Liver (tissue), 9 donors: ENCODE measurements around the gene MRS2. TPM values are rescaled to one million over a fixed set of nuclear protein-coding genes. Genes with fewer than 3 reads are reported as not detected.

ENCODE experiments used
- DNase-seq: peaks from one replicate; pipeline ENCODE4 v3.0.0-alpha.2; 2017; ENCODE audit warnings: low spot score
- H3K27ac ChIP-seq, 2 donors: one replicate each; pipeline ENCODE4 v1.7.0; 2013; ENCODE audit warnings: inconsistent platforms in 2 of 2, low read length in 2 of 2, control low read depth in 1 of 2, low read depth in 1 of 2, mild to moderate bottlenecking in 1 of 2
- H3K27me3 ChIP-seq, 4 donors: one replicate each; pipeline versions ENCODE4 v1.6.1 to v1.7.0; 2013; ENCODE audit warnings: low read length in 3 of 4, inconsistent platforms in 1 of 4, mild to moderate bottlenecking in 1 of 4, moderate library complexity in 1 of 4; ENCODE audit not compliant: control insufficient read depth in 4 of 4, insufficient read depth in 4 of 4
- H3K36me3 ChIP-seq, 4 donors: one replicate each; pipeline versions ENCODE4 v1.6.1 to v1.7.0; 2013; ENCODE audit warnings: low read length in 3 of 4, mild to moderate bottlenecking in 3 of 4, low read depth in 1 of 4, moderate library complexity in 1 of 4; ENCODE audit not compliant: control insufficient read depth in 4 of 4, insufficient read depth in 3 of 4
- H3K4me1 ChIP-seq, 4 donors: one replicate each; pipeline versions ENCODE4 v1.6.1 to v1.7.0; 2013; ENCODE audit warnings: low read length in 3 of 4, mild to moderate bottlenecking in 3 of 4, moderate library complexity in 1 of 4; ENCODE audit not compliant: control insufficient read depth in 4 of 4, insufficient read depth in 4 of 4
- H3K4me3 ChIP-seq, 3 donors: one replicate each; pipeline versions ENCODE4 v1.6.1 to v1.7.0; 2013; ENCODE audit warnings: low read length in 3 of 3, control low read depth in 1 of 3, low read depth in 1 of 3, mild to moderate bottlenecking in 1 of 3
- H3K9ac ChIP-seq, 2 donors: one replicate each; pipeline ENCODE4 v1.7.0; 2013; ENCODE audit warnings: low read length in 2 of 2, mild to moderate bottlenecking in 2 of 2, moderate library complexity in 2 of 2, control low read depth in 1 of 2, low read depth in 1 of 2
- H3K9me3 ChIP-seq, 4 donors: one replicate each; pipeline versions ENCODE4 v1.6.1 to v1.7.0; 2013; ENCODE audit warnings: low read length in 3 of 4; ENCODE audit not compliant: control insufficient read depth in 4 of 4
- CTCF ChIP-seq: fragments of 150-350 bp; IDR thresholded peaks from 2 replicates; pipeline ENCODE4 v1.5.1; 2017; ENCODE audit warnings: improper control_type of control experiment, low read depth, low read length; ENCODE audit not compliant: missing input control
- EGR1 ChIP-seq, 2 donors: IDR thresholded peaks; 2 replicates each; pipeline ENCODE4 v1.6.1; 2016 to 2018; ENCODE audit warnings: antibody characterized with exemption in 2 of 2, low read depth in 2 of 2
- FOXA1 ChIP-seq: IDR thresholded peaks from 2 replicates; pipeline ENCODE4 v1.6.1; 2016; ENCODE audit warnings: antibody characterized with exemption
- FOXA2 ChIP-seq: IDR thresholded peaks from 2 replicates; pipeline ENCODE4 v1.6.1; 2016; ENCODE audit warnings: antibody characterized with exemption
- GABPA ChIP-seq, 2 donors: IDR thresholded peaks in 1 of 2; conservative IDR thresholded peaks in 1 of 2; 2 replicates each; pipeline ENCODE4 v1.6.1; 2016; ENCODE audit warnings: antibody characterized with exemption in 2 of 2, mild to moderate bottlenecking in 1 of 2, moderate library complexity in 1 of 2
- HNF4A ChIP-seq, 2 donors: conservative IDR thresholded peaks; 2 replicates each; pipeline ENCODE4 v1.6.1; 2016; ENCODE audit warnings: antibody characterized with exemption in 2 of 2, mild to moderate bottlenecking in 2 of 2
- HNF4G ChIP-seq: IDR thresholded peaks from 2 replicates; pipeline ENCODE4 v1.6.1; 2016; ENCODE audit warnings: antibody characterized with exemption
- JUND ChIP-seq, 2 donors: IDR thresholded peaks; 2 replicates each; pipeline ENCODE4 v1.6.1; 2016; ENCODE audit warnings: antibody characterized with exemption in 2 of 2
- NR2F2 ChIP-seq: IDR thresholded peaks from 2 replicates; pipeline ENCODE4 v1.6.1; 2016; ENCODE audit warnings: antibody characterized with exemption
- RAD21 ChIP-seq, 2 donors: IDR thresholded peaks; 2 replicates each; pipeline ENCODE4 v1.6.1; 2016; ENCODE audit warnings: antibody characterized with exemption in 2 of 2, mild to moderate bottlenecking in 2 of 2
- REST ChIP-seq: IDR thresholded peaks from 2 replicates; pipeline ENCODE4 v1.6.1; 2016; ENCODE audit warnings: antibody characterized with exemption, mild to moderate bottlenecking
- RXRA ChIP-seq, 2 donors: IDR thresholded peaks; 2 replicates each; pipeline ENCODE4 v1.6.1; 2017 to 2018; ENCODE audit warnings: antibody characterized with exemption in 2 of 2, mild to moderate bottlenecking in 1 of 2
- SP1 ChIP-seq: IDR thresholded peaks from 2 replicates; pipeline ENCODE4 v1.6.1; 2018; ENCODE audit warnings: antibody characterized with exemption, mild to moderate bottlenecking
- TAF1 ChIP-seq: conservative IDR thresholded peaks from 2 replicates; pipeline ENCODE4 v1.6.1; 2016; ENCODE audit warnings: antibody characterized with exemption, mild to moderate bottlenecking
- YY1 ChIP-seq: IDR thresholded peaks from 2 replicates; pipeline ENCODE4 v1.6.1; 2016; ENCODE audit warnings: antibody characterized with exemption, mild to moderate bottlenecking
- WGBS: extraction: QIAGEN DNeasy Blood & Tissue Kit; methylation state at CpG from one replicate; pipeline ENCODE4 v1.1.7; 2013; 5-methylcytosine and 5-hydroxymethylcytosine counted together
- polyA plus RNA-seq, 2 donors: library from polyadenylated mRNA; stranded (reverse) in 1 of 2; unstranded in 1 of 2; fragments of 200-250 nt in 1 of 2; fragments of >200 nt in 1 of 2; fragmentation: Nextera tagmentation in 1 of 2; extraction: Ambion mirVana in 1 of 2; gene quantifications; one replicate each; pipeline versions ENCODE4 v1.2.1 to v1.2.3, GENCODE V29; 2013 to 2015
- total RNA-seq, 2 donors: library from RNA; depleted of rRNA; stranded (reverse); fragments of >200 nt; gene quantifications; one replicate each; pipeline ENCODE4 v1.2.3, GENCODE V29; 2014
- donor health status: healthy.
- donor health status: healthy.
- donor health status: healthy.
- donor health status: healthy.
- donor health status: healthy.

The MRS2 gene
- total and polyA plus RNA-seq, 4 donors, result 10.1 to 20.1 (median 13.9) TPM

DNA sequence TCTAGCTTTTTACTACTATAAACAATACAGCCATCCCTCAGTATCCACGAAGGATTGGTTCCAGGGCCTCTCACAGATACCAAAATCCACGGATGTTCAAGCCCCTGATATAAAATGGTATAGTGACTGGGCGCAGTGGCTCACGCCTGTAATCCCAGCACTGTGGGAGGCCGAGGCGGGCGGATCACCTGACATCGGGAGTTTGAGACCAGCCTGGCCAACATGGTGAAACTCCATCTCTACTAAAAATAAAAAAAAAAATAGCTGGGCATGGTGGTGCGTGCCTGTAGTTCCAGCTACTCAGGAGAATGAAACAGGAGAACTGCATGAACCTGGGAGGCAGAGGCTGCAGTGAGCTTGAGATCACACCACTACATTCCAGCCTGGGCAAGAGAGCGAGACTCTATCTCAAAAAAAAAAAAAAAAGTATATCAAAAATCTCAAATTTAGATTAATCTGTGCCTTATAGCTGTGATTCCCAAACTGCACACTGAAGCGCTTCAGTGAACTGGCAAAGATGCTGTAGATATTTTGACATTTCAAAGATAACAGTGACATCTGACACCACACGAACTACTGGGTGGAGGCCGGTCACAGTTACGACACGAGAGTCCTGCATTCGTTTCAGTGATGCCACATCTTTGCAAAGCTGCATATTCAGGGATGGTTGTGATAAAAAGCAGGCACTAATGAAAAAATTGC, 38.3 kb downstream of the MRS2 start:
- TF ChIP-seq HNF4A (conservative IDR thresholded peaks at IDR 0.05) (no peak), EGR1 (IDR thresholded peaks at IDR 0.05; ENCODE audit: low read depth in 2 of 2) (no peak), REST (no peak), FOXA1 (no peak), GABPA (IDR thresholded peaks at IDR 0.05 in 1 of 2, conservative IDR thresholded peaks at IDR 0.05 in 1 of 2) (no peak)
- Histone ChIP-seq H3K36me3 (peaks cover 3 to 57% (median 44%) of the 10 kb centered on the region in 4 donors), H3K27me3 (no peaks in the 10 kb centered on the region), H3K9me3 (no peaks in the 10 kb centered on the region), H3K4me1 (no peaks in the 10 kb centered on the region), H3K4me3 (no peak overlapping the region), H3K27ac (no peak overlapping the region), H3K9ac (no peak overlapping the region)
- WGBS, result 83% methylated on average over 16 of the region's 16 CpGs
- no peak for DNase-seq

GRCh38 chr6:24441599-24441904, 38.8 kb downstream of the MRS2 start:
- Histone ChIP-seq H3K9me3 (no peaks in the 10 kb centered on the region), H3K4me3 (no peak overlapping the region), H3K27me3 (no peaks in the 10 kb centered on the region), H3K9ac (no peak overlapping the region), H3K27ac (no peak overlapping the region), H3K36me3 (peaks cover 5 to 59% (median 41%) of the 10 kb centered on the region in 4 donors), H3K4me1 (no peaks in the 10 kb centered on the region)
- TF ChIP-seq JUND (IDR thresholded peaks at IDR 0.05) (no peak), NR2F2 (no peak)
- WGBS, result 91% methylated on average over 3 of the region's 3 CpGs
- DNase-seq, result no peak

- H3K27me3 ChIP-seq, result no peaks in the 10 kb centered on the region
- no peak overlapping the region for H3K4me3 ChIP-seq
- no peaks in the 10 kb centered on the region for H3K4me1 ChIP-seq
- peaks cover 9 to 60% (median 35%) of the 10 kb centered on the region in 4 donors for H3K36me3 ChIP-seq
- H3K9me3 ChIP-seq, result no peaks in the 10 kb centered on the region
- DNase-seq, result no peak
- H3K27ac ChIP-seq, result no peak overlapping the region
- WGBS, result 88% methylated on average over 4 of the region's 4 CpGs
- no peak for TF ChIP-seq SP1
- TF ChIP-seq NR2F2, result no peak
- no peak for TF ChIP-seq EGR1 (IDR thresholded peaks at IDR 0.05; ENCODE audit: low read depth in 2 of 2)
- TF ChIP-seq RXRA (IDR thresholded peaks at IDR 0.05), result no peak
- TF ChIP-seq YY1, result no peak
- TF ChIP-seq FOXA1, result no peak
- TF ChIP-seq FOXA2, result no peak
- TF ChIP-seq CTCF, result no peak
- TF ChIP-seq REST, result no peak
- no peak for TF ChIP-seq TAF1
- no peak for TF ChIP-seq HNF4G
- no peak for TF ChIP-seq GABPA (IDR thresholded peaks at IDR 0.05 in 1 of 2, conservative IDR thresholded peaks at IDR 0.05 in 1 of 2)
- no peak for TF ChIP-seq RAD21 (IDR thresholded peaks at IDR 0.05)
- TF ChIP-seq HNF4A (conservative IDR thresholded peaks at IDR 0.05), result no peak
- no peak for TF ChIP-seq JUND (IDR thresholded peaks at IDR 0.05)
- no peak overlapping the region for H3K9ac ChIP-seq
Measured at GRCh38 chr6:24444588-24444987, 41.9 kb downstream of the MRS2 start.
